HG02943 (cell line): ENCODE data around the gene GOLT1B.

Experiments used
- ATAC-seq: cut with Tn5 transposase; IDR thresholded peaks from one replicate; pipeline ENCODE4 v1.9.1; 2021; ENCODE audit warnings: mild to moderate bottlenecking, low read depth, moderate library complexity; ENCODE audit not compliant: unreplicated experiment

The GOLT1B gene

DNA sequence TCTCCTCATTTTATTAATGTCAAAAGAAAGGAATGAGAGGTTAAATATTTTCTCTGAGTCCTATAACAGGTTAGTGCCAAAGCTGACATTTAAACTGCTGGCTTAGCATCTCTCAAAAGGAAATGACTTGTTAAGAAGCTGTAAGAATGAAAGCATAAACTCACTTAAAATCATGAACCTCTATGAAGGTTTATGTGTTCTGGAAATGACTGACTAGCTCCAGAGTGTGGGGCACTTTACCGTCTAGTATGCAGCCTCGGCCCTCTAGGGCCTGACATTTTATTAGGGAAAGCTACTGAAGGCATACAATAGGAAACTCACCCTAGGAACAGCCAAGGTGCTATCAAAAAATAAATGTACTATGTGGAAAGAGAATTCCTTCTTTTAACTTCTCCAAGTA is 59.6 kb downstream of the GOLT1B start:
- ATAC-seq: no peak

DNA sequence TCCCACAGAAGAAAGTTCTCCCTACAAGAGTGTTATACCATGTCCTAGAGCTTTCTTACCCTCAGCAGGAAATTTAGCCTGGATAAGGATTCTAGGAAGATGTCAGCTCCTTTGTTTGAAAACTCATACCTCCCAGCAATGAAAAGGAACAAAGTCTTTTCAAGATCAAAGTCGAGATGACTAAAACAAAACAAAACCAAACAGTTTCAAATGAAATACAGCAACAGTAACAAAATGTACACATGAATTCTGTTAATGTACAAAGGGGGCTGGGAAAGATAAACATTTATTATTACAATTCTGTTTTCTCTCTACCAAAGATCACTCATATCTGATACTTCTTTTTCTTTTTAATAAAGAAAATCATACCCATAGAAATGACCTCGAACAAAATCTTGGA is 61.3 kb downstream of the GOLT1B start:
- ATAC-seq: no peak

DNA sequence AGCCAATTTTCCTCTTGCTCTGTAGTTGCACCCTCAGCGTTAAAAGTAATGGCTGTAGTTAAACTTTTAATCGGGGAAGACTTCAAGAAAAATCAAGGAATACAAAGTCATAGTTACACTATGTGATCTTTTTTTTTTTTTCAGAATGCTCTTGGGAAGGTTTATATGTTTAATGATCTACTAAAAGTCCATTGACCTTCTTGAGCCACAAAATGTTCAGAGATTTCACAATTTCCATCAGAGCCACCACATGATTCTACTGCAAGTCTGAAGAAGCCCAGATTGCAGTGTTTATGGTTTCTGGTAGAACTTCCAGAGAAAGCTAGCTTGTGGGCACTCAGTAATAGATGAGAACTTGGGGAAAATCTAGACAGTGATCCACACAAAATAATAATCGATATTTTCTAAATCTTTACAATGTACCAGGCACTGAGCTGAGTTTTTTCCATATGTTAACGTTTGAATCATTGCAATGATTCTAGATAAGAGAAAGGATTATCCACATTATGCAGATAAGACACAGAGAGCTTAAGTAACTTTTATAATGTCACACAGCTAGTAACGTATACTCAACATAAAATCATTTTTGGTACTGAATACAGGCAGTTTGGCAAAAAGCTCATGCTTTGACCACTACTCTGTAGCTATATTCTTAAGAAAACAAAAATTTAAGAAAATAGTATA is 64.8 kb downstream of the GOLT1B start:
- no peak for ATAC-seq

DNA sequence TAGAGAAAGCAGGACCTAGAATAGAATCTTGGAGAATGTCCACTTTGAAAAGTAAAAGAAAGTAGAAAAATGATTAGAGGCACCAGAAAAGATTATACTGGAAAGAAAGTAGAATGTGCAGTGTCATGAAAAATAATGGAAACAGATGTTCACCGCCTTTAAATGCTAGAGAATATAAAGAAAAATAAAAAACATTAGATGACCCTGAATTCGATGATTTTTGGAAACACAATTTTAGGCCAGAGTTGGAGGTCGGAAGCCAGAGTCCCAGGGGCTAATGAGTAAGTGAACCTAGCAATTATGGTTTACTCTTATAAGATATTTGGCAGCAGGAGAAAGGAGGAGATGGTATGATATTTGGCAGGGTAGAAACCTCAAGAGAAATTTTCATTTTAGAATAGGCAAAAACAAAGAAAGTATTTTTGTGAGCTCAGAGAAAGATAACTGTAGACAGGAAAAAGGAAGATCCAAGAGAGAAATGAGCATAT is 65.4 kb downstream of the GOLT1B start:
- no peak for ATAC-seq
